Stimulated activated CD8-positive, alpha-beta memory T cell treated with anti-CD3 and anti-CD28 coated beads, Interleukin-2, amount 100 ng/mL, for 1 hour (primary cell): ENCODE data around the gene PCNP.
"Not testable (repeated sequence)": the region's sequence is repeated elsewhere in the genome, so short reads cannot be mapped to it uniquely, and the experiment has no call there.

ENCODE experiments used
- DNase-seq, 2 donors: peaks; one replicate each; pipeline ENCODE4 v3.0.0-alpha.2; 2020; ENCODE audit warnings: low read depth in 2 of 2

Gene PCNP

GRCh38 chr3:101567528-101568317 is 6.3 kb upstream of the PCNP start:
- no peak for DNase-seq

- DNase-seq = no peak
Measured at GRCh38 chr3:101571028-101571895, 2.7 kb upstream of the PCNP start.

- peak in 1 of 2 donors; percentile 20 for DNase-seq
Measured at GRCh38 chr3:101574388-101575112, 570 bp downstream of the PCNP start.

DNA sequence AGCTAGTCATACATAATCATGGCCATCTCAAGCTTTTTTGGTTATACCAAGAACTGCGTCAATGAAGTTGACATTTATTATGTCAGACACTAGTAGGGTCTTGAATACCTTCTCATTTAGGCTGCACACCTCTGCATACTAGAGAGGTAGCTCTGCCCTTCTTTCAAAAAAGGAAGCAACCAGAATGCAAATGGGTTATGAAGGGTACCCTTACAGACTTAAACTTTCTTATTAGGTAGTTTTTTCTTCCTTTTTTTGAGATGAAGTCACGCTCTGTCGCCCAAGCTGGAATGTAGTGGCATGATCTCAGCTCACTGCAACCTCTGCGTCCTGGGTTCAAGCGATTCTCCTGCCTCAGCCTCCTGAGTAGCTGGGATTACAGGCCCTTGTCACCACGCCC is 3.3 kb downstream of the PCNP start:
- DNase-seq = no peak

DNA sequence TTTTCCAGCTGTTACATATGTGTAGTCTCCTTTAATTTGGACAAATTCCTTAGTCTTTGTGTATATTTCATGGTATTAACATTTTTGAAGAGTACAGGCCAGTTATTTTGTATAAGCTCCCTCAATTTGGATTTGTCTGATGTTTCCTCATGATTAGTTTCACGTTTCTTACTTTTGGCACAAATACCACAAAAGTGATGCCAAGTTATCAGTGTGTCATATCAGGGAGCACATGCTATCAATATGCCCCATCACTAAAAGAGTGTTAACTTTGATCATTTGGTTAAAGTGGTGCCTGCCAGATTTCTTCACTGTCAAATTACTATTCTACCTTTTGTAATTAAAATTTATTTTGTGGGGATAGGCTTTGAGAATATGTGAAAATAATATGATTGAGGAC is 14.6 kb downstream of the PCNP start:
- no peak for DNase-seq

DNA sequence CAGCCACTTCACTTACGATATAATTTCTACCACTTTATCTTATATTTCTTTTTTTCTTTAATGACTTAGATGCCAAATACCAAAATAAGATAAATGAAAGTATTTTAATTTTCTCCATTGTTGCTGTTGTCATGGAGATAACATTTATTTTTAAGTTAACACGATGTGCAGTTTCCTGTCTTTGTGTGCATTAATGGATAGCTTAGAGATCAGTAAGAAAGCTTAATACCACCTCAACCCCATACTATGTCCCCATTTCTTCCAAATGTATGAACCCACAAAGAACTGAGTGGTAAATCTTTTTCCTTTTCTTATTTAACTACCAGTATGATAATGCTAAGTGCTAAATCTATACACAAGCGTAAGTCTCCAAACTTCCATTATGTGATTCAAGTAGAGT is 17.1 kb downstream of the PCNP start:
- no peak for DNase-seq

- no peak for DNase-seq
Measured at GRCh38 chr3:101602731-101603130, 28.8 kb downstream of the PCNP start.

- DNase-seq = no peak
Measured at GRCh38 chr3:101603184-101603583, 29.2 kb downstream of the PCNP start.

GRCh38 chr3:101605398-101605797 is 31.4 kb downstream of the PCNP start:
- DNase-seq = not testable (repeated sequence)

DNA sequence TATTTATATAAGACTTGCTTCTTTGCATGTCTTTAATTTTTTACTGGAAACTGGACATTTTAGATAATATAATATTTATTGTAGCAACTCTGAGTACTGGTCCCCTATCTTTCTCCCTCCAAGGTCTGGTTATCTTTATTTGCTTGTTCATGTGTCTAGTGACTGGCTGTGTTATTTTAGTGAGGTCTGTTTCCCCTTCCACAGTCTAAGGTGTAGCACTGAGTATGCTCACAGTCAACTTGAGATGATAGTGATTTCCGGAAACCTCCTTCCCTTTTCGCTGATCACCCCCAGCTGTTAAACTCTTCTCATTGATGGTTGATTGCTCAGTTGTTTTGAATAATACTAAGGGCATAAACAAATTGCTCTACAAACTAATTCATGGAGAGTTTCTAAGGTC is 37.0 kb downstream of the PCNP start:
- no peak for DNase-seq

DNA sequence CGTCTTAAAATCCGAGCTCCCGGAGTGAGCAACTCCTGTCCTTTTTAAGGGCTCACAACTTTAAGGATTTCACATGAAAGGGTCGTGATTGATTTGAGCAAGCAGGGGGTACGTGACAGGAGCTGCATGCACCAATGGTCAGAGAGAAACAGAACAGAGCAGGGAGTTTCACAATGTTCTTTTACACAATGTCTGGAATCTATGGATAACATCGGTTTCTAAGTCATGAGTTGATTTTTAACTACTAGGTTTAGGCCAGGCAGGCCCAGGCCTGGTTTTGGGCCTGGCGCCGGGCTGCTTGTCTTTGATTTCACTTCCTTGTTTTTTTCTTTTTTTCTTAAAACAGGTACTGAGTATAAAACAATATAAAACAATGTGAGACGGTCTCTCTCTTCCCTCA is 39.0 kb downstream of the PCNP start:
- DNase-seq = not testable (repeated sequence)

DNA sequence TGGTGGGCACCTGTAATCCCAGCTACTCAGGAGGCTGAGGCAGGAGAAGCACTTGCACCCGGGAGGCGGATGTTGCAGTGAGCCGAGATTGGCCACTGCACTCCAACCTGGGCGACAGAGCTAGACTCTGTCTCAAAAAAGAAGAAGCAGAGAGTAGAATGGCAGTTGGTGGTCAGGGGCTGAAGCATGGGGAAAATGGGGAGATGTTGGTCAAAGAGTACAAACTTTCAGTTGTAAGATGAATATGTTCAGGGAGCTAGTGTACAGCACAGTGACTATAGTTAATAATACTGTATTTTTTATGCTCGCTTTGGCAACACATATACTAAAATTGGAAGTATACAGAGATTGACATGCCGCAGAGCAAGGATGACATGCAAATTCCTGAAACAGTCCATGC is 41.5 kb downstream of the PCNP start:
- DNase-seq = no peak

- no peak for DNase-seq
Measured at GRCh38 chr3:101617478-101617877, 43.5 kb downstream of the PCNP start.

DNA sequence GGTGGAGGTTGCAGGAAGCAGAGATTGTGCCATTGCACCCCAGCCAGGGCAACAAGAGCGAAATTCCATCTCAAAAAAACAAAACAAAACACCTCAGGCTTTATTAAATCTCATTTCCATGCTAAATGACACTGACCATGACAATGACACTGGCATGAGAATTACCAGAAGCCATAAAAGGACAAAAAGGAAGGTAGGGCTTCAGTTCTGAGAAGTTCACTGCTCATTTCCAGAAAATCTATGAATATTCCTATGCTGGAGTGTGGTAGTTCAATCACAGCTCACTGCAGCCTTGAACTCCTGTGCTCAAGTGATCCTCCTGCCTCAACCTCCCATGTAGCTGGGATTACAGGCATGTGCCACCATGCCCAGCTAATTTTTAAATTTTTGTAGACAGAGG is 44.7 kb downstream of the PCNP start:
- no peak for DNase-seq

DNA sequence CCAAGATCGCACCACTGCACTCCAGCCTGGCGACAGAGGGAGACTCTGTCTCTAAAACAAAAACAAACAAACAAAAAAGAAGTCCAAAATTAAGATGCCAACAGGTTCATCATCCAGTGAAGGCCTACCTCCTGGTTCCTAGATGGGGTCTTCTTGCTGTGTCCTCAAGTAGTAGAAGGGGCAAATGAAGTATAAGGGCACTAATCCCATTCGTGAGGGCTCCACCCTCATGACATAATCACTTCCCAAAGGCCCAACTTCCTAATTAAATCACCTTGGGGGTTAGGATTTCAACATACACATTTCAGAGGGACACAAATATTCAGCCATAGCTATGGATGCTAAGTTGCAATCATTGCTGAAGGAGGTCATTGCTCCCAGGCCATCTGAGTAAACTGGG is 45.8 kb downstream of the PCNP start:
- no peak for DNase-seq

GRCh38 chr3:101623656-101624055 is 49.7 kb downstream of the PCNP start:
- DNase-seq = no peak

GRCh38 chr3:101624857-101625256 is 50.9 kb downstream of the PCNP start:
- no peak for DNase-seq

DNA sequence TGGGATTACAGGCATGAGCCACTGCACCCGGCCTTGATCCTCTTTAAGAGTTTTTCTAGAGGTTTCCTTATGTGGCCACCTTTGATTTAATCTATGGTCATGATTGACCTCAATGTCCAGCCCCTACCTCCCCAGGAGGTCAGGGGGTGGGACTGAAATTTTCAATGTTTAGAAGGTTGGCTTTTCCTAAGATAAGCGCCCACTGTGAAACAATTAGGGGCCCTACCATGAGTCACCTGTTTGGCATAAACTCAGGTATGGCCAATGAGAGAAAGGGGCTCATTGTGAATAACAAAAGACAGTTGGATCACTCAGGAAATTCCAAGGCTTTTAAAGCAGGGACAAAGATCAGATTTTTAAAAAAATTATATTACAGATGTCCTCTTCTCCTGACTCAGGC is 51.9 kb downstream of the PCNP start:
- no peak for DNase-seq

DNA sequence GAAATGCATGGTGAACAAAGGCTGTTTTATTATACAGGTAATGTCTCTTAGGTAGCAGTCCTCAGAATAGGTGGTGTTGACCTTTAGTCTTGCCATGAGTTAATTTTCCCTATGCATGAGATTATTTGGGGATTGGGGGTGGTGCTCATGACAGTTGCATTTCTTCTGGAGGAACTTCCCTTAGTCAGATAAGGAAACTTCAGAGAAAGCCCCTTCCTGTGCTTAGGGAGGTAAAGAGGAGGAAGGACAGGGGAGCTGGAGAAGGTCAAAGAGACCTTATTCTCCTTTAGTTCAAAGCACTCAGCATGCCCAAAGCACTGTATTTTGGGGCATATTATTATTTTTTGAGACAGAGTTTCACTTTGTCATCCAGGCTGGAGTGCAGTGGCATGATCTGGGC is 55.2 kb downstream of the PCNP start:
- DNase-seq = no peak

DNA sequence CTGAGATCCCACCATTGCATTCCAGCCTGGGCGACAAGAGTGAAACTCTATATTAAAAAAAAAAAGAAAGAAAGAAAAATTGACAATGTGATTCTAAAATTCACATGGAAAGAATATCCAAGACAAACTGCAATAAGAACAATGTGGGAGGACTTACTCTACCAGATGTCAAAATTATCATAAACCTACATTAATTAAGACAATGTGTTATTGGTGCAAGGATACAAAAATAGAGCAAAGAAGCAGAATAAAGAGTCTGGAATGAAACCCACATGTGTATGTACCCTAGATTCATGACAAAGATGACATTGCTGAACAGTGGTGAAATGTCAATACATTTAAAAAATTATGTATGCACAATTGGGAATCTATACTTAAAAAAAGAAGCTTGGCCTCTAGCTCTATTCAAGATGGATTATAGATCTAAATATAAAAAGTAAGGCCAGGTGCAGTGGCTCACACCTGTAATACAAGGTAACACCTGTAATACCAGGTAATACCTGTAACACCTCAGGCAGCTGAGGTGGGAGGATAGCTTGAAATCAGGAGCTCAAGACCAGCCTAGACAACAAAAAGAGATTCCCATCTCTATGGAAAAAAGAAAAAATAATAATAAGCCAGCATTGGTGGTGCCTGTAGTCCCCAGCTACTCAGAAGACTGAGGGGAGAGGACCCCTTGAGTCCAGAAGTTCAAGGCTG is 57.3 kb downstream of the PCNP start:
- no peak for DNase-seq

GRCh38 chr3:101631959-101632358 is 58.0 kb downstream of the PCNP start:
- DNase-seq = not testable (repeated sequence)

DNA sequence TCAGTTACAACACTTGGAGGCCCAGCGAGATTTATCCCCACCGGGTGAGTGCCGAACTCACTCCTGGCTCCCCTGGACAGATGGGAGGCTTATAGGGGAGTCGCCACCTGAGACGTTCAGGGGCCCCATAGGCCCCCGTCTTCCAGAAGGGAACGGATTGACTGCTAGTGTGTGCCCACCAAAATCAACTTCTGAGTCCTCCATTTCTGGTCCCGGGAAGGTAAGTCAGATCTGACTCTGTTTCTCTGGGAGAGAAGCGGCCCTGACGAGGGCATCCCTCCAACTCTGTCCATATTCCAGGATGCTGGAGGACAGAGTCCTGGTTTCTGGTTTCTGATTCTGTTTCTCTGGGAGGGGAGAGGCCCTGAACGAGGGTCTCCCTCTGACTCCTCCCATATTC is 58.6 kb downstream of the PCNP start:
- DNase-seq = no peak
